Trophoblast cell (in vitro differentiated cells and primary cell): ENCODE data around the gene TAF4.

Source experiments
- DNase-seq, 2 donors: peaks; one replicate each; pipeline ENCODE4 v3.0.0-alpha.2; 2016
- H2AFZ ChIP-seq: 2 replicates; pipeline ENCODE4 v1.6.1; 2013; ENCODE audit warnings: low read length, moderate library complexity, mild to moderate bottlenecking; ENCODE audit not compliant: insufficient read depth, poor library complexity
- H2AK5ac ChIP-seq: 2 replicates; pipeline ENCODE4 v1.6.1; 2013; ENCODE audit warnings: mild to moderate bottlenecking, low read length
- H2BK120ac ChIP-seq: 2 replicates; pipeline ENCODE4 v1.6.1; 2013; ENCODE audit warnings: low read length, mild to moderate bottlenecking, moderate library complexity; ENCODE audit not compliant: insufficient read depth, poor library complexity
- H2BK12ac ChIP-seq: 2 replicates; pipeline ENCODE4 v1.6.1; 2013; ENCODE audit warnings: mild to moderate bottlenecking, low read length, moderate library complexity
- H2BK5ac ChIP-seq: 2 replicates; pipeline ENCODE4 v1.6.1; 2013; ENCODE audit warnings: low read length, low read depth, moderate library complexity, mild to moderate bottlenecking; ENCODE audit not compliant: poor library complexity
- H3K14ac ChIP-seq: 2 replicates; pipeline ENCODE4 v1.6.1; 2013; ENCODE audit warnings: mild to moderate bottlenecking, low read length
- H3K18ac ChIP-seq: 2 replicates; pipeline ENCODE4 v1.6.1; 2013; ENCODE audit warnings: mild to moderate bottlenecking, low read length
- H3K23ac ChIP-seq: 2 replicates; pipeline ENCODE4 v1.6.1; 2013; ENCODE audit warnings: low read length
- H3K27ac ChIP-seq: 2 replicates; pipeline ENCODE4 v1.5.1; 2013; ENCODE audit warnings: low read depth, mild to moderate bottlenecking, inconsistent platforms, low read length, moderate library complexity
- H3K27me3 ChIP-seq: 2 replicates; pipeline ENCODE4 v1.6.1; 2013; ENCODE audit warnings: inconsistent platforms, mild to moderate bottlenecking, low read length, moderate library complexity; ENCODE audit not compliant: insufficient read depth
- H3K36me3 ChIP-seq, 2 experiments: 1 replicate in 1 of 2; 2 replicates in 1 of 2; pipeline ENCODE4 v1.6.1; 2013; ENCODE audit warnings: low read length in 2 of 2, mild to moderate bottlenecking in 2 of 2, moderate library complexity in 1 of 2; ENCODE audit not compliant: insufficient read depth in 2 of 2, control insufficient read depth in 1 of 2
- H3K4ac ChIP-seq: 2 replicates; pipeline ENCODE4 v1.6.1; 2013; ENCODE audit warnings: low read depth, mild to moderate bottlenecking, low read length, moderate library complexity
- H3K4me1 ChIP-seq, 2 experiments: 1 replicate in 1 of 2; 2 replicates in 1 of 2; pipeline ENCODE4 v1.6.1; 2013; ENCODE audit warnings: low read length in 2 of 2, mild to moderate bottlenecking in 2 of 2, moderate library complexity in 1 of 2; ENCODE audit not compliant: insufficient read depth in 2 of 2, control insufficient read depth in 1 of 2
- H3K4me2 ChIP-seq: 2 replicates; pipeline ENCODE4 v1.6.1; 2013; ENCODE audit warnings: inconsistent platforms, mild to moderate bottlenecking, low read length, moderate library complexity
- H3K4me3 ChIP-seq: 2 replicates; pipeline ENCODE4 v1.5.1; 2013; ENCODE audit warnings: mild to moderate bottlenecking, low read depth, low read length, inconsistent platforms
- H3K79me1 ChIP-seq: one replicate; pipeline ENCODE4 v1.6.1; 2013; ENCODE audit warnings: low read length
- H3K79me2 ChIP-seq: 2 replicates; pipeline ENCODE4 v1.6.1; 2013; ENCODE audit warnings: low read length, mild to moderate bottlenecking; ENCODE audit not compliant: control insufficient read depth, insufficient read depth, poor library complexity
- H3K9ac ChIP-seq: 2 replicates; pipeline ENCODE4 v1.6.1; 2013; ENCODE audit warnings: mild to moderate bottlenecking, low read length
- H3K9me3 ChIP-seq: 2 replicates; pipeline ENCODE4 v1.6.1; 2013; ENCODE audit warnings: low read depth, mild to moderate bottlenecking, control low read depth, inconsistent platforms, low read length; ENCODE audit not compliant: insufficient read depth
- H4K12ac ChIP-seq: 2 replicates; pipeline ENCODE4 v1.6.1; 2013; ENCODE audit warnings: low read depth, mild to moderate bottlenecking, low read length, moderate library complexity
- H4K8ac ChIP-seq: 2 replicates; pipeline ENCODE4 v1.6.1; 2013; ENCODE audit warnings: low read depth, mild to moderate bottlenecking, low read length, moderate library complexity
- H4K91ac ChIP-seq: one replicate; pipeline ENCODE4 v1.6.1; 2013; ENCODE audit warnings: low read depth, mild to moderate bottlenecking, low read length, moderate library complexity
- WGBS: extraction: QIAGEN DNeasy Blood & Tissue Kit; methylation state at CpG from one replicate; pipeline ENCODE4 v1.1.7; 2013; ENCODE audit warnings: missing lambda C conversion rate; ENCODE audit not compliant: insufficient read length, insufficient coverage; ENCODE audit errors: extremely low coverage; 5-methylcytosine and 5-hydroxymethylcytosine counted together

Gene TAF4

DNA sequence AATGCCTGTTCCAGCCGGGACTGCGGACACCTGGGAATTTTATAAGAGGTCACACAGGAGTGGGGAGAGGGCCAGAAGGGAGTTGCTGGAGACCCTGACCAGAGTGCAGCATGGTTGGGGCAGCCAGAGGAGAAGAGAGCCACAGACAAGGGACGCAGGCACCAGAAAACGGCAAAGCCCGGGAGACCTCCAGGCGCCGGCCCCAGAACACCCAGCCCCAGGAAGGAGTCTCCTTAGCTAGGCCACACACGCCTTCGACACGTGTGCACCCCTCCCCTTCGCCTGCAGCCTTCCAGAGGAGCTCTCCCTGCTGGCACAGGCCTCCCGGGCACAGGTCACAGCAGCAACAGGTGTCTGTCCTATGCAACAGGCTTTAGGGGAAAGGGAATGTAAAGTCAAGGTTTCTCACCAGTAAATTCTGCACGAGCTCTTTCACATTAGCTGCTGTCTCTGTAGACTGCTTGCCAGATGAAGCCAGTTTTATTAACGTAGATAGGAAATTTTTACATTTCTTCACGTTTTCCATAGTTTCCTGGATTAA is 57.0 kb downstream of the TAF4 start:
- H4K91ac ChIP-seq, result no peak overlapping the region
- no peak overlapping the region for H3K27ac ChIP-seq
- no peak overlapping the region for H2BK5ac ChIP-seq
- no peaks in the 10 kb centered on the region for H3K79me1 ChIP-seq
- no peak overlapping the region for H2AFZ ChIP-seq
- no peak overlapping the region for H2BK120ac ChIP-seq
- H3K9ac ChIP-seq, result no peak overlapping the region
- WGBS, result no CpG with 5 or more reads among the region's 15 CpGs
- no peak for DNase-seq
- H3K79me2 ChIP-seq, result no peaks in the 10 kb centered on the region
- no peak overlapping the region for H3K4ac ChIP-seq
- no peak overlapping the region for H3K4me2 ChIP-seq
- H4K12ac ChIP-seq, result no peak overlapping the region
- H3K4me3 ChIP-seq, result no peak overlapping the region
- no peak overlapping the region for H4K8ac ChIP-seq
- H3K9me3 ChIP-seq, result peaks cover 4% of the 10 kb centered on the region
- no peak overlapping the region for H3K18ac ChIP-seq
- no peak overlapping the region for H2AK5ac ChIP-seq
- peaks cover 77 to 79% of the 10 kb centered on the region in 2 experiments for H3K36me3 ChIP-seq
- H3K27me3 ChIP-seq, result no peaks in the 10 kb centered on the region
- no peak overlapping the region for H2BK12ac ChIP-seq
- no peaks in the 10 kb centered on the region for H3K4me1 ChIP-seq
- H3K14ac ChIP-seq, result no peak overlapping the region
- H3K23ac ChIP-seq, result no peak overlapping the region

DNA sequence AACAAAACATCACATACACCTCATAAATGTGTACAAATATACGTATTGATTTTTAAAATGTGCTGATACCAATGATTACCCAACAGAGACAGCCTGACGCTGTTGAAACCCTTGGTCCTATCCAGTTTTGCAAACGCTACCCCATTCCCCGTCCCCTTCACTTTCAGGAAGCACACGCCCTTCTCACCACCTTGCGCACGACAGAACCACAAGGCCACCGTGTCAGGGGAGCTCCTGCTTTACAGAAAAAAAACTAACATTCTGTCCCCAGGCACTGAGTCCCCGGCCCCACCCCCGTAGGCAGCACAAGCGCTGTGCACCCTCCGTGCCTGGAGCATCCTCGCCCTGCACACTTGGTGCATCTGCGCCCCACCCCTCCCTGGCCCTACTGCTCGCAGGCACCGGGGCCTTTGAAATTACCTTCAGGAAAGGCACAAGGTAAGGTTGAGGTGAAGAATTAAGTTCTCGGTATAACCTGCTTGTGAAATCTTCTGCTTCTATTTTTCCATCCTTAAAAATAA is 58.5 kb downstream of the TAF4 start:
- H2BK12ac ChIP-seq, result no peak overlapping the region
- peaks cover 79 to 80% of the 10 kb centered on the region in 2 experiments for H3K36me3 ChIP-seq
- no peaks in the 10 kb centered on the region for H3K27me3 ChIP-seq
- peaks cover 1% of the 10 kb centered on the region for H3K9me3 ChIP-seq
- H3K79me2 ChIP-seq, result no peaks in the 10 kb centered on the region
- no peak overlapping the region for H3K4me2 ChIP-seq
- H3K27ac ChIP-seq, result no peak overlapping the region
- H3K4me3 ChIP-seq, result no peak overlapping the region
- DNase-seq, result no peak
- H3K18ac ChIP-seq, result no peak overlapping the region
- H3K4ac ChIP-seq, result no peak overlapping the region
- H3K9ac ChIP-seq, result no peak overlapping the region
- H4K12ac ChIP-seq, result no peak overlapping the region
- no peaks in the 10 kb centered on the region for H3K79me1 ChIP-seq
- H2AFZ ChIP-seq, result no peak overlapping the region
- no peak overlapping the region for H2AK5ac ChIP-seq
- H4K8ac ChIP-seq, result no peak overlapping the region
- no CpG with 5 or more reads among the region's 17 CpGs for WGBS
- H3K4me1 ChIP-seq, result no peaks in the 10 kb centered on the region
- no peak overlapping the region for H2BK5ac ChIP-seq
- no peak overlapping the region for H2BK120ac ChIP-seq
- no peak overlapping the region for H4K91ac ChIP-seq
- H3K23ac ChIP-seq, result no peak overlapping the region
- H3K14ac ChIP-seq, result no peak overlapping the region

DNA sequence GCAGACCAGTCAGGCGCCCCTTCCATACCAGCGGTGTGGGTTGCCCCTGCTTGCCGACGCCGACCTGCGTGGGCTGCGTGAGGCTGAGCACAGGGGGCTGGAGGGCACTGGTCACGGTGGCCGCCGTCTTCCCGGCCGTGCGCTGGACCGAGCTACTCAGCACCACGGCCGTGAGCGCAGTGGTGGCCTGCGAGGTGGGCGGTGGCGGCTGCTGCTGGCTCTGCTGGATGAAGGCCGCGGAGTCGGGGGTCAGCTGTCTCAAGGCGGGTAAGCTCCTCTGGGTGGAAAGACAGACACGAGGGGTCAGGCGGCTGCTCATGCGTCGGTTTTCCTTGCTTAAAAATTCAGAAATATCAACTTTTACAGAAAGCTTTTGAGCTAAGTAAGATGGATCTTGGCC is 59.2 kb downstream of the TAF4 start:
- no peak for DNase-seq
- Histone ChIP-seq H3K79me1 (no peaks in the 10 kb centered on the region), H3K23ac (no peak overlapping the region), H3K9me3 (peaks cover under 1% of the 10 kb centered on the region), H3K79me2 (no peaks in the 10 kb centered on the region), H2AFZ (no peak overlapping the region), H3K9ac (no peak overlapping the region), H3K4me3 (no peak overlapping the region), H3K4me2 (no peak overlapping the region), H4K8ac (no peak overlapping the region), H2BK12ac (no peak overlapping the region), H3K27me3 (no peaks in the 10 kb centered on the region), H2BK5ac (no peak overlapping the region), H4K91ac (no peak overlapping the region), H2BK120ac (no peak overlapping the region), H3K18ac (no peak overlapping the region), H2AK5ac (no peak overlapping the region), H3K27ac (no peak overlapping the region), H3K4me1 (no peaks in the 10 kb centered on the region), H4K12ac (no peak overlapping the region), H3K4ac (no peak overlapping the region), H3K36me3 (peaks cover 80% of the 10 kb centered on the region in 2 experiments), H3K14ac (no peak overlapping the region)
- WGBS, result no CpG with 5 or more reads among the region's 28 CpGs

DNA sequence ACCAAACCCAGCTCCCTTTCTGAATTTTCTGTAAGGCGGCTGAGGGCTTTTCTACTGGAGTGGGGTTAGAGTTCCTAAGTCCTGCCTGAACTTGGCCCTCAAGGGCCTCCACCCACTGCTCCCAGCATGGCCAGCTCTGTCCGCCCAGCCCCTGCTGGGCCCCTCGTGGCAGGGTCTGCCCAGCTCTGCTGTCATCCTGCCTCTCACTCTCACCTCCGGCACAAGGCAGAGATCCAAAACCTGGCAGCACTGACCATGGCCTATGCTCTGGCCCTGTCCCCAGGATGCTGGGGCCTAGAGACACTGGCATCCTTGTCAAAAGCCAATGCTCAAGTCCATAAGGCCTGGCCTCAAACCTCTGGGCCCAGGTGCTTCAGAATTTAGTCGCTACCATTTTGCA is 61.1 kb downstream of the TAF4 start:
- Histone ChIP-seq H3K9me3 (no peaks in the 10 kb centered on the region), H3K4me2 (no peak overlapping the region), H3K27me3 (no peaks in the 10 kb centered on the region), H3K14ac (no peak overlapping the region), H3K4me3 (no peak overlapping the region), H3K23ac (no peak overlapping the region), H2AFZ (no peak overlapping the region), H3K36me3 (peaks cover 84 to 86% of the 10 kb centered on the region in 2 experiments), H2BK120ac (no peak overlapping the region), H3K9ac (no peak overlapping the region), H2AK5ac (no peak overlapping the region), H3K79me1 (no peaks in the 10 kb centered on the region), H4K91ac (no peak overlapping the region), H4K12ac (no peak overlapping the region), H4K8ac (no peak overlapping the region), H3K79me2 (no peaks in the 10 kb centered on the region), H2BK5ac (no peak overlapping the region), H3K18ac (no peak overlapping the region), H3K4me1 (no peaks in the 10 kb centered on the region), H3K4ac (no peak overlapping the region), H2BK12ac (no peak overlapping the region), H3K27ac (no peak overlapping the region)
- WGBS, result no CpG with 5 or more reads among the region's 5 CpGs
- no peak for DNase-seq
